ENCODE data around the gene HSPBAP1. TPM values are rescaled to one million over a fixed set of nuclear protein-coding genes. Genes with fewer than 3 reads are reported as not detected.

HSPBAP1 gene
- total RNA-seq, 5 donors from 2014 or later (not counting 1 experiment from before 2014, with no cell fraction given) = 17.7 to 29.5 (median 22.9) TPM

GRCh38 chr3:122789585-122790273 lies 3.9 kb downstream of the HSPBAP1 start:
- CTCF ChIA-PET = interaction anchor here in 1 of 2 donors (0.6 kb wide), 1 partner anchor 31 kb away, joined by 3 read pairs; no protein-coding TSS in a partner anchor
- no peaks in the 10 kb centered on the region for H3K9me3 Mint-ChIP-seq
- Histone ChIP-seq H3K4me1 (ENCODE audit: control insufficient read depth in 1 of 2, extremely low read depth in 1 of 2, insufficient read depth in 2 of 2, low read length in 2 of 2) (peaks cover 15% of the 10 kb centered on the region in 2 experiments), H3K9me3 (no peaks in the 10 kb centered on the region), H3K27ac (ENCODE audit: low read length) (no peak overlapping the region), H3K36me3 (ENCODE audit: control insufficient read depth in 2 of 2, extremely low read depth in 1 of 2, insufficient read depth in 1 of 2, low read length in 1 of 2) (peaks cover 0 to 8% of the 10 kb centered on the region in 2 donors), H3K4me3 (ENCODE audit: control insufficient read depth in 1 of 2, extremely low read depth in 1 of 2, low read length in 1 of 2) (no peak overlapping the region), H3K27me3 (replicated peaks in 1 of 2; ENCODE audit: control insufficient read depth in 2 of 2, extremely low read depth in 1 of 2, insufficient read depth in 2 of 2, low read length in 1 of 2) (no peaks in the 10 kb centered on the region)
- DNase-seq (no peak), ATAC-seq (replicated peaks in 1 of 4) (no peak)
- H3K36me3 Mint-ChIP-seq = peaks cover 8% of the 10 kb centered on the region
- peak overlapping the region; percentile 51 to 79 for H3K27ac Mint-ChIP-seq
- H3K27me3 Mint-ChIP-seq = no peaks in the 10 kb centered on the region
- 96% methylated on average over 11 of the region's 11 CpGs for WGBS (ENCODE audit: insufficient coverage)
- H3K4me1 Mint-ChIP-seq = peaks cover 29 to 35% (median 34%) of the 10 kb centered on the region in 3 donors
- POLR2A ChIA-PET = interaction anchor here (0.6 to 1.1 kb wide), 2 partner anchors 275 to 276 kb away, joined by 3 read pairs; no protein-coding TSS in a partner anchor
- H3K4me3 Mint-ChIP-seq = no peak overlapping the region

GRCh38 chr3:122787872-122788271 lies 5.8 kb downstream of the HSPBAP1 start:
- Histone ChIP-seq H3K36me3 (ENCODE audit: control insufficient read depth in 2 of 2, extremely low read depth in 1 of 2, insufficient read depth in 1 of 2, low read length in 1 of 2) (peaks cover 0 to 9% of the 10 kb centered on the region in 2 donors), H3K4me1 (ENCODE audit: control insufficient read depth in 1 of 2, extremely low read depth in 1 of 2, insufficient read depth in 2 of 2, low read length in 2 of 2) (peaks cover 5% of the 10 kb centered on the region in 2 experiments), H3K27me3 (replicated peaks in 1 of 2; ENCODE audit: control insufficient read depth in 2 of 2, extremely low read depth in 1 of 2, insufficient read depth in 2 of 2, low read length in 1 of 2) (no peaks in the 10 kb centered on the region), H3K27ac (ENCODE audit: low read length) (no peak overlapping the region), H3K9me3 (no peaks in the 10 kb centered on the region), H3K4me3 (ENCODE audit: control insufficient read depth in 1 of 2, extremely low read depth in 1 of 2, low read length in 1 of 2) (no peak overlapping the region)
- no peaks in the 10 kb centered on the region for H3K9me3 Mint-ChIP-seq
- no peak overlapping the region for H3K4me3 Mint-ChIP-seq
- DNase-seq (no peak), ATAC-seq (replicated peaks in 1 of 4) (peak in 2 of 4 experiments; percentile 43 to 45)
- H3K36me3 Mint-ChIP-seq = peaks cover 18% of the 10 kb centered on the region
- ChIA-PET POLR2A (no interaction called here), CTCF (interaction anchor here in 1 of 2 donors (1.5 kb wide), 1 partner anchor 33 kb away, joined by 3 read pairs; no protein-coding TSS in a partner anchor)
- 90% methylated on average over 2 of the region's 2 CpGs for WGBS (ENCODE audit: insufficient coverage)
- peaks cover 16 to 32% (median 28%) of the 10 kb centered on the region in 3 donors for H3K4me1 Mint-ChIP-seq
- no peaks in the 10 kb centered on the region for H3K27me3 Mint-ChIP-seq
- peak overlapping the region; percentile 44 to 66 for H3K27ac Mint-ChIP-seq

GRCh38 chr3:122786066-122786465 lies 7.6 kb downstream of the HSPBAP1 start:
- CTCF ChIA-PET = interaction anchor here in 1 of 2 donors (0.5 kb wide), 1 partner anchor 409 kb away, joined by 3 read pairs; no protein-coding TSS in a partner anchor
- peaks cover 11 to 32% (median 28%) of the 10 kb centered on the region in 3 donors for H3K4me1 Mint-ChIP-seq

GRCh38 chr3:122785231-122785630 lies 8.4 kb downstream of the HSPBAP1 start:
- Histone ChIP-seq H3K27ac (ENCODE audit: low read length) (no peak overlapping the region), H3K4me1 (ENCODE audit: control insufficient read depth in 1 of 2, extremely low read depth in 1 of 2, insufficient read depth in 2 of 2, low read length in 2 of 2) (peaks cover 0 to 5% of the 10 kb centered on the region in 2 experiments), H3K36me3 (ENCODE audit: control insufficient read depth in 2 of 2, extremely low read depth in 1 of 2, insufficient read depth in 1 of 2, low read length in 1 of 2) (peaks cover 0 to 9% of the 10 kb centered on the region in 2 donors), H3K4me3 (ENCODE audit: control insufficient read depth in 1 of 2, extremely low read depth in 1 of 2, low read length in 1 of 2) (no peak overlapping the region), H3K27me3 (replicated peaks in 1 of 2; ENCODE audit: control insufficient read depth in 2 of 2, extremely low read depth in 1 of 2, insufficient read depth in 2 of 2, low read length in 1 of 2) (no peaks in the 10 kb centered on the region), H3K9me3 (no peaks in the 10 kb centered on the region)
- Mint-ChIP-seq H3K27ac (no peak overlapping the region), H3K27me3 (no peaks in the 10 kb centered on the region), H3K9me3 (no peaks in the 10 kb centered on the region), H3K4me3 (no peak overlapping the region), H3K4me1 (peaks cover 11 to 32% (median 28%) of the 10 kb centered on the region in 3 donors), H3K36me3 (peaks cover 21% of the 10 kb centered on the region)
- ChIA-PET POLR2A (no interaction called here), CTCF (interaction anchor here (0.6 to 2.1 kb wide), 4 partner anchors 21 to 39 kb away, joined by 3 to 6 read pairs (median 4); no protein-coding TSS in a partner anchor)
- DNase-seq (no peak), ATAC-seq (replicated peaks in 1 of 4) (no peak)
- WGBS (ENCODE audit: insufficient coverage) = 100% methylated on average over 1 of the region's 1 CpG

More at GRCh38 chr3:122786066-122786465, 7.6 kb downstream of the HSPBAP1 start:
- H3K36me3 Mint-ChIP-seq = peaks cover 21% of the 10 kb centered on the region
- H3K4me1 ChIP-seq (ENCODE audit: control insufficient read depth in 1 of 2, extremely low read depth in 1 of 2, insufficient read depth in 2 of 2, low read length in 2 of 2) = peaks cover 0 to 5% of the 10 kb centered on the region in 2 experiments
- POLR2A ChIA-PET = no interaction called here
- no peaks in the 10 kb centered on the region for H3K9me3 ChIP-seq
- no peaks in the 10 kb centered on the region for H3K9me3 Mint-ChIP-seq
- H3K27ac ChIP-seq (ENCODE audit: low read length) = no peak overlapping the region
- no peak for ATAC-seq (replicated peaks in 1 of 4)
- no peak overlapping the region for H3K4me3 Mint-ChIP-seq
- no peaks in the 10 kb centered on the region for H3K27me3 Mint-ChIP-seq
- no peak for DNase-seq
- peak overlapping the region in 1 of 2 donors; percentile 71 for H3K27ac Mint-ChIP-seq
- H3K36me3 ChIP-seq (ENCODE audit: control insufficient read depth in 2 of 2, extremely low read depth in 1 of 2, insufficient read depth in 1 of 2, low read length in 1 of 2) = peaks cover 0 to 9% of the 10 kb centered on the region in 2 donors
- H3K27me3 ChIP-seq (replicated peaks in 1 of 2; ENCODE audit: control insufficient read depth in 2 of 2, extremely low read depth in 1 of 2, insufficient read depth in 2 of 2, low read length in 1 of 2) = no peaks in the 10 kb centered on the region
- no CpG with 5 or more reads among the region's 1 CpG for WGBS (ENCODE audit: insufficient coverage)
- H3K4me3 ChIP-seq (ENCODE audit: control insufficient read depth in 1 of 2, extremely low read depth in 1 of 2, low read length in 1 of 2) = no peak overlapping the region

GRCh38 chr3:122784436-122784835 lies 9.2 kb downstream of the HSPBAP1 start:
- ChIA-PET POLR2A (no interaction called here), CTCF (interaction anchor here (0.6 to 2.1 kb wide), 4 partner anchors 21 to 38 kb away, joined by 3 to 6 read pairs (median 4); no protein-coding TSS in a partner anchor)
- no peaks in the 10 kb centered on the region for H3K27me3 ChIP-seq (replicated peaks in 1 of 2; ENCODE audit: control insufficient read depth in 2 of 2, extremely low read depth in 1 of 2, insufficient read depth in 2 of 2, low read length in 1 of 2)
- H3K4me3 ChIP-seq (ENCODE audit: control insufficient read depth in 1 of 2, extremely low read depth in 1 of 2, low read length in 1 of 2) = no peak overlapping the region
- ATAC-seq (replicated peaks in 1 of 4) = no peak
- no peak for DNase-seq
- 100% methylated on average over 1 of the region's 1 CpG for WGBS (ENCODE audit: insufficient coverage)
- Mint-ChIP-seq H3K27ac (no peak overlapping the region), H3K27me3 (no peaks in the 10 kb centered on the region), H3K36me3 (peaks cover 21% of the 10 kb centered on the region), H3K4me3 (no peak overlapping the region), H3K9me3 (no peaks in the 10 kb centered on the region), H3K4me1 (peaks cover 11 to 32% (median 28%) of the 10 kb centered on the region in 3 donors)
- no peak overlapping the region for H3K27ac ChIP-seq (ENCODE audit: low read length)
- H3K4me1 ChIP-seq (ENCODE audit: control insufficient read depth in 1 of 2, extremely low read depth in 1 of 2, insufficient read depth in 2 of 2, low read length in 2 of 2) = peaks cover 0 to 5% of the 10 kb centered on the region in 2 experiments
- peaks cover 0 to 9% of the 10 kb centered on the region in 2 donors for H3K36me3 ChIP-seq (ENCODE audit: control insufficient read depth in 2 of 2, extremely low read depth in 1 of 2, insufficient read depth in 1 of 2, low read length in 1 of 2)
- no peaks in the 10 kb centered on the region for H3K9me3 ChIP-seq

GRCh38 chr3:122782804-122783203 lies 10.8 kb downstream of the HSPBAP1 start:
- Mint-ChIP-seq H3K27ac (no peak overlapping the region), H3K4me3 (no peak overlapping the region), H3K27me3 (no peaks in the 10 kb centered on the region), H3K36me3 (peaks cover 21% of the 10 kb centered on the region), H3K4me1 (peaks cover under 1 to 19% (median 17%) of the 10 kb centered on the region in 3 donors), H3K9me3 (no peaks in the 10 kb centered on the region)
- ChIA-PET CTCF (interaction anchor here in 1 of 2 donors (0.6 kb wide), 1 partner anchor 287 kb away, joined by 3 read pairs; no protein-coding TSS in a partner anchor), POLR2A (no interaction called here)
- DNase-seq = no peak
- no peaks in the 10 kb centered on the region for H3K27me3 ChIP-seq (replicated peaks in 1 of 2; ENCODE audit: control insufficient read depth in 2 of 2, extremely low read depth in 1 of 2, insufficient read depth in 2 of 2, low read length in 1 of 2)
- no peaks in the 10 kb centered on the region for H3K9me3 ChIP-seq
- H3K4me3 ChIP-seq (ENCODE audit: control insufficient read depth in 1 of 2, extremely low read depth in 1 of 2, low read length in 1 of 2) = no peak overlapping the region
- peaks cover 0 to 4% of the 10 kb centered on the region in 2 experiments for H3K4me1 ChIP-seq (ENCODE audit: control insufficient read depth in 1 of 2, extremely low read depth in 1 of 2, insufficient read depth in 2 of 2, low read length in 2 of 2)
- WGBS (ENCODE audit: insufficient coverage) = no CpG with 5 or more reads among the region's 1 CpG
- H3K27ac ChIP-seq (ENCODE audit: low read length) = no peak overlapping the region
- peaks cover 0 to 9% of the 10 kb centered on the region in 2 donors for H3K36me3 ChIP-seq (ENCODE audit: control insufficient read depth in 2 of 2, extremely low read depth in 1 of 2, insufficient read depth in 1 of 2, low read length in 1 of 2)
- no peak for ATAC-seq (replicated peaks in 1 of 4)
